Measurements from ENCODE around the gene TRH.

The TRH gene

DNA sequence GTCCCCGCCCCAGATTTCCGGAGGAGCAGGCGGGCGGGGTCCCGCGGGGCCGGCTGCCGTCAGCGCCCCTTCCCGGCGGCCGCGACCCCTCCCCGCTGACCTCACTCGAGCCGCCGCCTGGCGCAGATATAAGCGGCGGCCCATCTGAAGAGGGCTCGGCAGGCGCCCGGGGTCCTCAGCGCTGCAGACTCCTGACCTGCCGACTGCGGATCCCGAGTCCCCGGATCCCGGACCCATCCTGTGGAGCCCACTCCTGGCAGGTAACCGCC is at the start of gene TRH:
Gene TRH, plus strand, starts transcription at position 157 of the 269 bp plus-strand sequence. CDS start 1,097 bp downstream, outside the sequence.
- DNase-seq (ENCODE audit: low spot score), result no peak

- no peak for DNase-seq (ENCODE audit: low spot score)
These were observed 47.4 kb upstream of the TRH start for GRCh38 chr3:129927072-129927471.

DNA sequence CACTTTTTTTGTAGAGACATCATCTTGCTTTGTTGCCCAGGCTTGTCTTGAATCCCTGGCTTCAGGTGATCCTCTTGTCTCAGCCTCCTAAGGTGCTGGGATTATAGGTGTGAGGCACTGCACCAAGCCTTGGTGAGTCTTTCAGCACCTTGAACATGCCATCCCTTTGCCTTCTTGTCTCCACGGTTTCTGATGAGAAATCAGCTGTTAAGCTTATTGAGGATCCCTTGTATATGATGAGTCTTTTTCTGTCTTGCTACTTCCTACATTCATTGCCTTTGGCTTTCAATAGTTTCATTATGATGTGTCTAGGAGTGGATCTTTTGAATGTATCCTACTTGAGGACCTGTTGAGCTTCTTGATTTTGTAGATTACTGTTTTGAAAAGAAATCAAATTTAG is 45.1 kb upstream of the TRH start:
- no peak for DNase-seq (ENCODE audit: low spot score)

DNA sequence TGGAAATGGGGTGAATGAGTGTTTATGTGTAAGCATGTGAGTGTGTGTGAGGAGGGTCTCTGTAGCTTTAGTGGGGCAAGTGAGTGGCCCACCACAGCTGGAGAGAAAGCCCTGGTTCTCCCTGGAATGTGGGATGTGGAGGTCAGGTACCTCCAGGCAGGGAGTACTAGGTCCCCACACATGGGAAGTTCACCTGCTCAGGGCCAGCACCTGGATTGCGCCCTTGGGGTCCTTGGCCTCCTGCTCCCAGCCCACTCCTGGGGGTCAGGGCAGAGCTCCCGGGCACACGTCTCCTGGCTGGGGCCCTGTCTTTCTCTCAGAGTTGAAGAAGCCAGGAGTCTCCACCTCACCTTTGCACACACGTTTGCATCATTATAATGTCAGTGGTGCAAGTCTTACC is 41.0 kb upstream of the TRH start:
- no peak for DNase-seq (ENCODE audit: low spot score)

DNA sequence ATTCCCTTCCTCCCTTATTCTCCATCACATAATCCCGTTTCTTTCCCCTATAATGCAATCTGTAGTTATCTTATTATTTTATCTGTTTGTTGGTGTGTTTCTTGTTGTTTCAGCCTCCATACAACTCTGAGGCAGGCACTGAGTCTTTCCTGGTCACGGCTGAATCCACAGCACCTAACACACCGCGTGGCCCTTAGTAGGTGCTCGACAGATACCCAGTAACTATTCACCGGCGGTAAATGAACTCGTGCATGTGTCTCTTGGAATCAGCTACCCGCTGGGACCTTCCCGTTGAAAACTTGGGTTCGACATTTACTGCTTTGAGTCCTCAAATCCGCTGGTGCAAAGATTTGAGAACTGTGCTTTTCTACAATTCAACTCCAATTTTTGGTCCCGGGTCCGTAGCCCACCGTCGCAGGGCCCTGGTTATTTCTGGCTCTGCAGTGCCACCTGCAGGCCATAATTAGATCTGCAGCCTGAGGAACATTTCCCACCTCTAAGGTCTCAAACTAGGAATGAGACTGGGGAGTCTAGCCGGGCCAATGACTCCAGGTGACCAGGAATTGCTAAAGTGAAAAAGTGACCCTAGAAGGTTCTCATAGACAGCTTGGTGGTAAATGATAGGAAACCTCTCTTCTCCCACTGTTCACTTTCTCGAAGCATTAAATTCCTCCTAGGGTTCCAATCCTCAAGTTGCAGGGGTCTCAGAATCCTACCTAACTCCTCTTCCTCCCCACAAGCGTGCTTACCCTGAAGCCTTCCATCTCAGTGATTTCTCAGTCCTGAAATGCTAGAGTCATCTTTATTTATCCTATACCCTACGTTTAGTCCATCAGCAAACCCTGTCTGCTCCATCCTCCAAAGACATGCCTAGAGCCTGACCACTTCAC is 40.0 kb upstream of the TRH start:
- peak; percentile 22 for DNase-seq (ENCODE audit: low spot score)

DNA sequence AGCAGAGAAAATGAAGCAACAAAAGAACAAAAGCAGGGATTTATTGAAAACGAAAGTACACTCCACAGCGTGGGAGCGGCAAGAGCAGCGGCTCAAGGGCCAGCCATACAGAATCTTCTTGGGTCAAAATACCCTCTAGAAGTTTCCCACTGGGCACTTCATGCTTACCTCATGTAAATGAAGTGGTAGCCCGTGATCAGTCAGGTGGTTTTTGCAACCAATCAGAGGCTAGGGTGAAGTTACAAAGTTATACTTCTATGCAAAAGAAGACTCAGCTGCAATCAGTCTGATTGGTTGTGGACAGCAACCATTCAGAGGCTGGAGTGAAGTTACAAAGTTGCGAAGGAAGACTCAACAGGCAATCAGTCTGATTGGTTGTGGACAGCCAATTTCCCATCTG is 37.8 kb upstream of the TRH start:
- peak; percentile 14 for DNase-seq (ENCODE audit: low spot score)

GRCh38 chr3:129937717-129938116 is 36.8 kb upstream of the TRH start:
- DNase-seq (ENCODE audit: low spot score), result no peak

DNA sequence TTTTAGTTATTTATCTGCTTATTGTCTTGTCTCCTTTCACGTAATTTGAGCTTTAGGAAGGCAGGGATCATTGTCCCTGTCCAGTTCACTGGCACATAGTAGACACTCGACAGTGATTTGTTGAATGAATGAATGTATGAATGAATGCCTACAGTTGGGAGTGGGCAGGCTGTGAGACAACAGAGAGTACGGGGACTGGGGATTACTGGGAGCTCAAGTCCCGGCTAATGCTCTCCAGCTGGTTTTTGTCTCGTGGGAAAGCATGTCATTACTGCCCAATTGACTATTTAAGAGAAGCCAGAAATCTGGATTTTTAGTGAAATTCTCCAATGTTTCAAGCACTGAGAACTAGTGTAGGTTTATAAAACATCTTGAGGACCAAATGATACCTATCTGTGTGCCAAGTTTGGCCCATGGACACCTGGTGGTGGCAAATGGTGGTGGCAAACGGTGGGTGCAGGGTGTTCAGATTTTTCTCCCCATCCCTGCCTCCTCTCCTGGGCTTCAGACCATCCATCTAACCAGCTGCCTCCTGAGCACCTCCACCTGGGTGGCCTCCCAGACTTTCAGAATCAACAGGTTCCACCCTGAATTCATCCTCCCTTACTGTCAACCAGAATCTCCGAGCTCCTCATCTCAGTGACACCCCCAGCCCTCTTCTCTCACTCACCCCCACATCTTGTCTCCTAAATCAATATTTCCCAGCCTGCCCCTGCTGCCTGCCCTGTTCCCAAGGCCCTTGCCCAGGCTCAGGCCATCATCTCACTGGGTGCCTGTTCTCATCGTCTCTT is 36.2 kb upstream of the TRH start:
- DNase-seq (ENCODE audit: low spot score), result no peak

DNA sequence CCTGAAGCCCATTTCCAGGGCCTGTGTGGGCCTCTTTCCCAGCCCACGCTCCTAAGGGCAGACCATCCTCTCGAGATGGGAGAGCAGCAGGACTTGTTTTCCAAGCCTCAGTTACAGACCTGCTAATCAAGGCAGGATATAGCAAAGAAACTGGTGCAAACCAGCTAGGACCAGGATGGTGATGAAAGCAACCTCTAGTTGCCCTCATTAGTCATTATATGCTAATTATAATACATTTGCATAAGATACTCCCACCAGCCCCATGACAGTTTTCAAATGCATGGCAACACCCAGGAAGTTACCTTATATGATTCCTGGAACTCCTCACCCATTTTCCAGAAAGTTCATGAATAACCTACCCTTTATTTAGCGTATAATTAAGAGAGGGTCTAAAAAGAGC is 34.4 kb upstream of the TRH start:
- no peak for DNase-seq (ENCODE audit: low spot score)

- DNase-seq (ENCODE audit: low spot score), result no peak
These were observed 32.2 kb upstream of the TRH start for GRCh38 chr3:129942296-129942695.

GRCh38 chr3:129943020-129943419 is 31.5 kb upstream of the TRH start:
- no peak for DNase-seq (ENCODE audit: low spot score)

- DNase-seq (ENCODE audit: low spot score), result no peak
These were observed 29.8 kb upstream of the TRH start for GRCh38 chr3:129944709-129945108.

DNA sequence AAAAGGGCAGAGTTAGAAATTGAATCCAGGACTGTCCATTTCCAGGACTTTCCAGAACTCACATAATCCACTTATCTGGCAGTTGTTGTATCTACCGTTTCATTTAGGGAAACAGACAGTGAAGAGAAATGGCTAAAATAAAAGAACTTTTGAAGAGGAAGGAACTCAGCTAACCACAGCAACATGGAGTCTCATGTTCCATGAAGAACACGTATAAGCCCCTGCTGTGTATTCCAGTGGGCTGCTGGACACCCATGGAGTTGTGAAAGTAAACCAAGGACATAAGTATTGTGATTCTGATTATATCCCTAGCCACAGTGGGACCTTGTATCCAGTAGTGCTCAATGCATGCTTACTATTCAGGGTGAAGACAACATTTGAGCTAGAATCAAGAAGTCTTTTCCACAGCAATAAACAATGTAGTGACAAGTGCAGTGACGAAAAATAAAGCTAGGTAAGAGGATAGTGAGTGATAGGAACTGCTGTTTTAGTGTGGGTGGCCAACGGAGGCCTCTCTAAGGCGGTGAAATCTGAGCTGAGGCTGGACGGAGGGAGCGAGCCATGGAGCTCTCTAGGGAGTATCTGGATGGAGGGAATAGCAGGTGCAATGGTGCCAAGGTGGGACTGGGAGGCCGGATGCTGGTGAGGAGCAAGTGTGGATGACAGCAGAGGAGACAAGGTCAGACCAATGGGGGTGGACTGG is 26.8 kb upstream of the TRH start:
- no peak for DNase-seq (ENCODE audit: low spot score)

GRCh38 chr3:129950318-129951046 is 24.0 kb upstream of the TRH start:
- DNase-seq (ENCODE audit: low spot score), result no peak

DNA sequence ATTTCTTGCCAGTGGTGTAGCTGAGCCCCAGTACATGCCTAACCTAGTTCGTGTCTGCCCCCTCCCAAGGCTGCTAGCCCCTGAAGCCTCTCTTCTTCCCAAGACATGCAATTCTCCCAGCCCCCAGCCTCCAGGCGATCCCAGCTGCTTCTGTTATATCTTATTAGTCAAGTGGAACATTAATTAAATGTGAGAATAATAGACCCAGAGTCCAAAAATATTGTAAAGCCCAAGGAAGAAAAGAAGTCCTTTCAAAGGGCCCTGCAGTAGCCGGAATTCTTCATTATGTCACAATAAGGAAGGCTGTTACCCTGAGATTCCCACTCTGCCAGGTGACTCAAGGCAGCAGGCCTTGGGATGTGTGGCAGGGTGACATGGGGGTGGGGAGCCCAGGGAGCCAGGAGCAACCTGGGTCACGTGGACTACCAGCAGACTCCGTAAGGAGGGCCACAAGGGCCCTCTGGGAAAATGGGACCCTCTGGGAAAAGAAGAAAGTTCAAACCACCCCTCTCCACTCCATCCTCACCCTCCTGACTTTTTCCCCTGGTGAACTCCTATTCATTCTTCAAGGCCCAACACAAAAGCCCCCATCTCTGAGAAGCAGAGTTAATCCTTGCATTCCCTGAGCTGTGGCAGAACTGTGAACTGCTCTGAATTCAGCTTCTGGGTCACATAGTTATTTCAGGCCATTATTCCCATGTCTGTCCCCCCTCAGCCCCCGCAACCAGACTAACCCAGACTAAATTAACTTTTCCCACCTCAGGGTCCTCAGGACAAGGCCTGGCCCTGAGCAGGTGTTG is 21.8 kb upstream of the TRH start:
- no peak for DNase-seq (ENCODE audit: low spot score)

GRCh38 chr3:129953621-129954020 is 20.9 kb upstream of the TRH start:
- DNase-seq (ENCODE audit: low spot score), result no peak

DNA sequence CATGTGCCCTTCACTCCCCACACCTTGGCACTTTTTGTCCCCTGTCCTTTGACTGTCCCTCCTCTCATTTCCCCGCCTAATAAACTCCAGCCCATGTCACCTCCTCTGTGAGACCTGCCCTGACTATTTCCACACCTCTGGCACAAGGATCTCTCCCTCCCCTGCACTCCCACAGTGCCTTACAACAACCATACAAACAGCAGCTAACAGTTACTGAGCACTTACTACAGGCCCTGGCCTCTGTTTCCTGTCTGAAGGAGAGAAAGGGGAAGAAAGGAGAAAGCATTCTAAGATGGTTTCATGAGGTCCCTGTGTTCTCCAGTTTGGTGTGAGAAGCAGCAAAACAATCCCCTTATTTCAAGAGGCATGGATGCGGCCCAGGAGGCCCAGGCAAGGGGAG is 20.0 kb upstream of the TRH start:
- DNase-seq (ENCODE audit: low spot score), result no peak

GRCh38 chr3:129956936-129957335 is 17.6 kb upstream of the TRH start:
- no peak for DNase-seq (ENCODE audit: low spot score)

DNA sequence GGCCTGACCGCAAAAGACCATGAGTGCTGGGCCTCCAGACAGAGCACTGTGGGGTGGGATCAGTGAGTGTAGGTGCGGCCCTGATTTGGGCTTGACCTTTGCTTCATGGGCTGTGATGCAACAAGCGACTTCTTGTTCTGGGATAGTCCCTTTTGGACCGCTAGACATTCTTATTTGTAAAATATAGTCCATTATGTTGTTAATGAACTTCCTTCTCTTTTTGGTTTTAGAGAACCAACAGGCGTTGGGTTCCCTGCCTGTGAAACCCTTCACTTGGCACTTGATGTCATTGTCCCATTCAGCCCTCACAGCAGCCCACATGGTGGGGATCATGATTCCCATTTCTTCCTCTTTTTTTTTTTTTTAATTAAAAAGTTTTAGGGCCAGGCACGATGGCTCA is 15.8 kb upstream of the TRH start:
- no peak for DNase-seq (ENCODE audit: low spot score)

GRCh38 chr3:129961141-129961541 is 13.4 kb upstream of the TRH start:
- no peak for DNase-seq (ENCODE audit: low spot score)

- DNase-seq (ENCODE audit: low spot score), result no peak
These were observed 11.9 kb upstream of the TRH start for GRCh38 chr3:129962600-129962999.

Measured in CD4-positive, alpha-beta T cell treated with Interleukin-6 at 100 ng/mL for 8 hours (primary cell).